ENCODE measurements around the gene BICC1. TPM values are rescaled to one million over a fixed set of nuclear protein-coding genes. Genes with fewer than 3 reads are reported as not detected.

Gene BICC1
- total RNA-seq, 1 experiment from 2014 or later = 118 TPM

- Mint-ChIP-seq H3K4me1 (ENCODE audit: low read depth, unreplicated experiment) (peaks cover 8% of the 10 kb centered on the region), H3K9me3 (ENCODE audit: unreplicated experiment) (peaks cover 10% of the 10 kb centered on the region), H3K4me3 (ENCODE audit: unreplicated experiment) (no peak overlapping the region), H3K27me3 (ENCODE audit: insufficient read depth, unreplicated experiment) (no peaks in the 10 kb centered on the region), H3K27ac (ENCODE audit: unreplicated experiment) (no peak overlapping the region), H3K36me3 (ENCODE audit: insufficient read depth, unreplicated experiment) (peaks cover 20% of the 10 kb centered on the region)
- Histone ChIP-seq H3K36me3 (ENCODE audit: control insufficient read depth, insufficient read depth, low read length) (no peaks in the 10 kb centered on the region), H3K9me3 (peaks cover 11% of the 10 kb centered on the region), H3K4me3 (ENCODE audit: low read depth, low read length) (no peak overlapping the region), H3K27me3 (replicated peaks; ENCODE audit: control insufficient read depth, insufficient read depth, low read length) (no peaks in the 10 kb centered on the region), H3K4me1 (0 out of 2 replicates have a peak, but pooled peaks cover 6% of the 10 kb centered on the region)
- no TSS peak for BruUV-seq (replicated peaks)
- no peak for TF ChIP-seq CTCF (IDR thresholded peaks at IDR 0.05; ENCODE audit: insufficient read depth in 1 of 2, low read depth in 1 of 2, low read length in 1 of 2, severe bottlenecking in 1 of 2, unreplicated experiment in 1 of 2)
- intact Hi-C loops (cut with micrococcal nuclease; ENCODE audit: unreplicated experiment) = no loop called here
- ChIA-PET POLR2A (no interaction called here), CTCF (no interaction called here)
- no peak for DNase-seq
These were observed 181.2 kb downstream of the BICC1 start for GRCh38 chr10:58693919-58694318.

GRCh38 chr10:58695022-58695421 is 182.3 kb downstream of the BICC1 start:
- intact Hi-C loops (cut with micrococcal nuclease; ENCODE audit: unreplicated experiment) = no loop called here
- no peak overlapping the region for H3K27ac Mint-ChIP-seq (ENCODE audit: unreplicated experiment)
- H3K36me3 Mint-ChIP-seq (ENCODE audit: insufficient read depth, unreplicated experiment) = peaks cover 20% of the 10 kb centered on the region
- no peaks in the 10 kb centered on the region for H3K27me3 Mint-ChIP-seq (ENCODE audit: insufficient read depth, unreplicated experiment)
- CTCF ChIA-PET = no interaction called here
- peaks cover 10% of the 10 kb centered on the region for H3K9me3 Mint-ChIP-seq (ENCODE audit: unreplicated experiment)
- H3K27me3 ChIP-seq (replicated peaks; ENCODE audit: control insufficient read depth, insufficient read depth, low read length) = no peaks in the 10 kb centered on the region
- no peak for DNase-seq
- no TSS peak for BruUV-seq (replicated peaks)
- no peak overlapping the region for H3K4me3 ChIP-seq (ENCODE audit: low read depth, low read length)
- H3K36me3 ChIP-seq (ENCODE audit: control insufficient read depth, insufficient read depth, low read length) = no peaks in the 10 kb centered on the region
- TF ChIP-seq CTCF (IDR thresholded peaks at IDR 0.05; ENCODE audit: insufficient read depth in 1 of 2, low read depth in 1 of 2, low read length in 1 of 2, severe bottlenecking in 1 of 2, unreplicated experiment in 1 of 2) = no peak
- POLR2A ChIA-PET = no interaction called here
- peaks cover 9% of the 10 kb centered on the region for H3K4me1 Mint-ChIP-seq (ENCODE audit: low read depth, unreplicated experiment)
- H3K9me3 ChIP-seq = peaks cover 11% of the 10 kb centered on the region
- H3K4me3 Mint-ChIP-seq (ENCODE audit: unreplicated experiment) = no peak overlapping the region
- H3K4me1 ChIP-seq = peaks cover 9% of the 10 kb centered on the region; the same call in 1 of the 2 replicates

GRCh38 chr10:58696736-58697135 is 184.1 kb downstream of the BICC1 start:
- no peak for DNase-seq
- H3K27ac Mint-ChIP-seq (ENCODE audit: unreplicated experiment) = no peak overlapping the region
- peaks cover 17% of the 10 kb centered on the region; the same call in 1 of the 2 replicates for H3K4me1 ChIP-seq
- no peak for TF ChIP-seq CTCF (IDR thresholded peaks at IDR 0.05; ENCODE audit: insufficient read depth in 1 of 2, low read depth in 1 of 2, low read length in 1 of 2, severe bottlenecking in 1 of 2, unreplicated experiment in 1 of 2)
- CTCF ChIA-PET = no interaction called here
- no peaks in the 10 kb centered on the region for H3K27me3 ChIP-seq (replicated peaks; ENCODE audit: control insufficient read depth, insufficient read depth, low read length)
- H3K9me3 Mint-ChIP-seq (ENCODE audit: unreplicated experiment) = peaks cover 7% of the 10 kb centered on the region
- BruUV-seq (replicated peaks) = no TSS peak
- H3K4me1 Mint-ChIP-seq (ENCODE audit: low read depth, unreplicated experiment) = peaks cover 14% of the 10 kb centered on the region
- H3K36me3 ChIP-seq (ENCODE audit: control insufficient read depth, insufficient read depth, low read length) = no peaks in the 10 kb centered on the region
- H3K4me3 ChIP-seq (ENCODE audit: low read depth, low read length) = no peak overlapping the region
- no peak overlapping the region for H3K4me3 Mint-ChIP-seq (ENCODE audit: unreplicated experiment)
- H3K36me3 Mint-ChIP-seq (ENCODE audit: insufficient read depth, unreplicated experiment) = peaks cover 11% of the 10 kb centered on the region
- POLR2A ChIA-PET = no interaction called here
- H3K9me3 ChIP-seq = no peaks in the 10 kb centered on the region
- intact Hi-C loops (cut with micrococcal nuclease; ENCODE audit: unreplicated experiment) = no loop called here
- no peaks in the 10 kb centered on the region for H3K27me3 Mint-ChIP-seq (ENCODE audit: insufficient read depth, unreplicated experiment)
